H1 (cell line): ENCODE results near the gene RALGAPB. TPM values are rescaled to one million over a fixed set of nuclear protein-coding genes. Genes with fewer than 3 reads are reported as not detected.

Experiments used
- CTCF ChIA-PET: fragments of 300-600 bp; sonication (Branson Sonifier 250); formaldehyde crosslinking; loops from one replicate; lab custom pipeline; 2021; ENCODE audit not compliant: partially characterized antibody; lab: Charles Lee
- POLR2A ChIA-PET: fragments of 300-600 bp; sonication (Branson Sonifier 250); formaldehyde crosslinking; loops from one replicate; lab custom pipeline; 2021; ENCODE audit warnings: inconsistent platforms; ENCODE audit not compliant: partially characterized antibody; lab: Charles Lee
- DNase-seq, 2 experiments: peaks; one replicate each; pipeline versions ENCODE4 v3.0.0 to v3.0.0-alpha.2; 2010 to 2022; ENCODE audit warnings: low spot score in 2 of 2, low read depth in 1 of 2, mixed read lengths in 1 of 2
- FAIRE-seq: peaks from 2 replicates; lab custom pipeline; 2011; peaks lifted over from hg19 to GRCh38; lab: Jason Lieb, UNC
- H2AFZ ChIP-seq: 2 replicates; pipeline ENCODE4 v1.8.1; 2012; ENCODE audit warnings: low read length, inconsistent platforms
- H2AK5ac ChIP-seq: 2 replicates; pipeline ENCODE4 v1.6.1; 2013; ENCODE audit warnings: low read depth, low read length
- H2BK120ac ChIP-seq: replicated peaks from 2 replicates; pipeline ENCODE3; 2013; ENCODE audit warnings: low read depth, low read length, inconsistent platforms
- H2BK12ac ChIP-seq: 2 replicates; pipeline ENCODE4 v1.6.1; 2013; ENCODE audit warnings: low read depth, low read length
- H2BK15ac ChIP-seq: 2 replicates; pipeline ENCODE4 v1.6.1; 2013; ENCODE audit warnings: low read length
- H2BK20ac ChIP-seq: 2 replicates; pipeline ENCODE4 v1.6.1; 2013; ENCODE audit warnings: low read length
- H2BK5ac ChIP-seq: 2 replicates; pipeline ENCODE4 v1.6.1; 2013; ENCODE audit warnings: low read depth, low read length
- H3K14ac ChIP-seq: 2 replicates; pipeline ENCODE4 v1.6.1; 2013; ENCODE audit warnings: inconsistent platforms; ENCODE audit not compliant: insufficient read length
- H3K18ac ChIP-seq: 2 replicates; pipeline ENCODE4 v1.6.1; 2013; ENCODE audit warnings: low read length; ENCODE audit errors: extremely low read depth
- H3K23ac ChIP-seq: 2 replicates; pipeline ENCODE4 v1.6.1; 2013; ENCODE audit warnings: inconsistent platforms; ENCODE audit not compliant: insufficient read length
- H3K23me2 ChIP-seq: 2 replicates; pipeline ENCODE4 v1.6.1; 2013; ENCODE audit warnings: low read depth, low read length
- H3K27ac ChIP-seq: 2 replicates; pipeline ENCODE4 v1.6.1; 2011; ENCODE audit warnings: low read depth, low read length, inconsistent platforms
- H3K27me3 ChIP-seq, 4 experiments: replicated peaks in 1 of 4; 1 replicate in 1 of 4; 2 replicates in 3 of 4; pipeline versions ENCODE4 v1.6.1 to v1.8.1; 2011 to 2013; ENCODE audit warnings: low read length in 3 of 4, mild to moderate bottlenecking in 3 of 4, inconsistent platforms in 2 of 4, mixed read lengths in 2 of 4, moderate library complexity in 1 of 4; ENCODE audit not compliant: control insufficient read depth in 3 of 4, insufficient read depth in 3 of 4; ENCODE audit errors: extremely low read depth in 1 of 4
- H3K36me3 ChIP-seq, 4 experiments: 2 replicates each; pipeline versions ENCODE4 v1.6.1 to v1.8.1; 2011 to 2013; ENCODE audit warnings: mild to moderate bottlenecking in 4 of 4, low read length in 3 of 4, moderate library complexity in 2 of 4, control low read depth in 1 of 4, inconsistent platforms in 1 of 4; ENCODE audit not compliant: insufficient read depth in 4 of 4, control insufficient read depth in 2 of 4
- H3K4ac ChIP-seq: replicated peaks from 2 replicates; pipeline ENCODE3; 2013; ENCODE audit warnings: low read length, low read depth, mixed read lengths, inconsistent platforms; ENCODE audit not compliant: insufficient read length
- H3K4me1 ChIP-seq, 4 experiments: replicated peaks in 1 of 4; 1 replicate in 1 of 4; 2 replicates in 3 of 4; pipeline versions ENCODE4 v1.6.1 to v1.8.1; 2011 to 2013; ENCODE audit warnings: low read length in 3 of 4, inconsistent platforms in 2 of 4, mixed read lengths in 1 of 4; ENCODE audit not compliant: insufficient read depth in 4 of 4, control insufficient read depth in 3 of 4
- H3K4me2 ChIP-seq, 2 experiments: 2 replicates each; pipeline versions ENCODE4 v1.6.1 to v1.8.1; 2011 to 2013; ENCODE audit warnings: low read depth in 2 of 2, low read length in 2 of 2, control low read depth in 1 of 2, inconsistent platforms in 1 of 2, mild to moderate bottlenecking in 1 of 2; ENCODE audit not compliant: insufficient read depth in 1 of 2
- H3K4me3 ChIP-seq, 4 experiments: fragments of 200-600, 300-600 bp in 1 of 4; sonication (generic), shearing (Covaris generic), sonication (Bioruptor Twin) in 1 of 4; 2 replicates each; pipeline versions ENCODE4 v1.5.1 to v1.8.1; 2011 to 2016; ENCODE audit warnings: low read length in 4 of 4, low read depth in 3 of 4, control low read depth in 2 of 4, inconsistent platforms in 2 of 4, mild to moderate bottlenecking in 2 of 4, mixed read lengths in 1 of 4, moderate library complexity in 1 of 4; ENCODE audit not compliant: insufficient read depth in 2 of 4; ENCODE audit errors: extremely low read depth in 1 of 4
- H3K56ac ChIP-seq: replicated peaks from 2 replicates; pipeline ENCODE3; 2013; ENCODE audit warnings: low read depth, mild to moderate bottlenecking, mixed read lengths, low read length, inconsistent platforms; ENCODE audit not compliant: insufficient read length
- H3K79me1 ChIP-seq: 2 replicates; pipeline ENCODE4 v1.6.1; 2013; ENCODE audit warnings: low read depth, low read length, control low read depth
- H3K79me2 ChIP-seq, 2 experiments: 2 replicates each; pipeline versions ENCODE4 v1.6.1 to v1.8.1; 2012 to 2013; ENCODE audit warnings: low read length in 2 of 2, mild to moderate bottlenecking in 2 of 2, inconsistent platforms in 1 of 2; ENCODE audit not compliant: insufficient read depth in 2 of 2, control insufficient read depth in 1 of 2
- H3K9ac ChIP-seq, 4 experiments: replicated peaks in 1 of 4; 1 replicate in 1 of 4; 2 replicates in 3 of 4; pipeline versions ENCODE4 v1.6.1 to v1.8.1; 2011 to 2013; ENCODE audit warnings: low read depth in 3 of 4, low read length in 3 of 4, control low read depth in 2 of 4, mild to moderate bottlenecking in 2 of 4, moderate library complexity in 2 of 4, inconsistent platforms in 1 of 4; ENCODE audit errors: extremely low read depth in 1 of 4
- H3K9me3 ChIP-seq, 2 experiments: 2 replicates each; pipeline versions ENCODE4 v1.6.1 to v1.8.1; 2012 to 2013; ENCODE audit warnings: mild to moderate bottlenecking in 2 of 2, moderate library complexity in 2 of 2, control low read depth in 1 of 2, inconsistent platforms in 1 of 2, low read depth in 1 of 2, low read length in 1 of 2, mixed read lengths in 1 of 2; ENCODE audit not compliant: insufficient read depth in 2 of 2
- H4K20me1 ChIP-seq, 2 experiments: replicated peaks in 1 of 2; 2 replicates each; pipeline versions ENCODE3 to v1.8.1; 2011 to 2013; ENCODE audit warnings: inconsistent platforms in 2 of 2, low read length in 2 of 2, mild to moderate bottlenecking in 1 of 2; ENCODE audit not compliant: insufficient read depth in 2 of 2, control insufficient read depth in 1 of 2
- H4K5ac ChIP-seq: 2 replicates; pipeline ENCODE4 v1.6.1; 2013; ENCODE audit warnings: low read length, low read depth, mixed read lengths, inconsistent platforms; ENCODE audit not compliant: insufficient read length
- H4K8ac ChIP-seq: 2 replicates; pipeline ENCODE4 v1.8.0; 2013; ENCODE audit warnings: mild to moderate bottlenecking, moderate library complexity, low read length, inconsistent platforms; ENCODE audit not compliant: insufficient read depth; ENCODE audit errors: extremely low read depth
- H4K91ac ChIP-seq: replicated peaks from 2 replicates; pipeline ENCODE3; 2013; ENCODE audit warnings: low read length, mixed read lengths, inconsistent platforms; ENCODE audit not compliant: insufficient read length
- BRCA1 ChIP-seq: IDR thresholded peaks from 2 replicates; pipeline ENCODE4 v1.6.1; 2012; ENCODE audit warnings: low read depth, low read length, improper control_type of control experiment
- CTBP2 ChIP-seq: IDR thresholded peaks from 2 replicates; pipeline ENCODE4 v1.7.0; 2011; ENCODE audit warnings: borderline replicate concordance, mild to moderate bottlenecking, moderate library complexity, mixed read lengths, low read length; ENCODE audit not compliant: insufficient read depth, insufficient read length
- KDM4A ChIP-seq: IDR thresholded peaks from one replicate; pipeline ENCODE4 v1.7.1; 2012; ENCODE audit warnings: low read depth, mild to moderate bottlenecking, moderate library complexity, low read length, inconsistent platforms; ENCODE audit not compliant: severe bottlenecking
- NANOG ChIP-seq: IDR thresholded peaks from 2 replicates; pipeline ENCODE4 v1.6.1; 2011; ENCODE audit warnings: low read length, low read depth, mild to moderate bottlenecking, inconsistent platforms; ENCODE audit not compliant: insufficient read depth, poor library complexity, severe bottlenecking
- POU5F1 ChIP-seq: IDR thresholded peaks from 2 replicates; pipeline ENCODE4 v1.6.1; 2011; ENCODE audit warnings: low read depth, mild to moderate bottlenecking, low read length, moderate library complexity
- RNF2 ChIP-seq: fragments of 200-900, 300-1000 bp; sonication (generic); IDR thresholded peaks from 2 replicates; pipeline ENCODE4 v1.7.1; 2016; ENCODE audit warnings: borderline replicate concordance, low read depth, mild to moderate bottlenecking, antibody characterized with exemption, low read length; ENCODE audit not compliant: poor library complexity, severe bottlenecking; ENCODE audit errors: missing control alignments
- RXRA ChIP-seq: IDR thresholded peaks from 2 replicates; pipeline ENCODE4 v1.6.1; 2011; ENCODE audit warnings: low read depth, mild to moderate bottlenecking, low read length, moderate library complexity; ENCODE audit not compliant: insufficient read depth
- SRF ChIP-seq: IDR thresholded peaks from 2 replicates; pipeline ENCODE4 v1.6.1; 2011; ENCODE audit warnings: mild to moderate bottlenecking, low read depth, low read length, moderate library complexity
- TAF1 ChIP-seq: IDR thresholded peaks from 2 replicates; pipeline ENCODE4 v1.6.1; 2011; ENCODE audit warnings: mild to moderate bottlenecking, low read depth, low read length
- TAF7 ChIP-seq: optimal IDR thresholded peaks from 2 replicates; pipeline ENCODE3; 2011; ENCODE audit warnings: low read depth, mild to moderate bottlenecking, inconsistent platforms, low read length, moderate library complexity, borderline replicate concordance
- TBP ChIP-seq: IDR thresholded peaks from 2 replicates; pipeline ENCODE4 v1.6.1; 2011; ENCODE audit warnings: low read depth, low read length, improper control_type of control experiment
- WGBS, 2 experiments: shearing (Covaris generic) in 1 of 2; methylation state at CpG; one replicate each; pipeline versions ENCODE4 v1.1.6 to v1.1.7; 2013 to 2015; ENCODE audit warnings: low lambda C conversion rate in 2 of 2, mixed read lengths in 2 of 2, inconsistent platforms in 1 of 2, low coverage in 1 of 2, missing lambda C conversion rate in 1 of 2; ENCODE audit not compliant: insufficient replicate concordance in 2 of 2, insufficient coverage in 1 of 2, insufficient read length in 1 of 2; ENCODE audit errors: extremely low coverage in 1 of 2, missing lambda C conversion rate in 1 of 2; 5-methylcytosine and 5-hydroxymethylcytosine counted together
- polyA plus RNA-seq, 7 experiments: library from polyadenylated mRNA; depleted of rRNA in 3 of 7; stranded (reverse) in 5 of 7; unstranded in 2 of 7; fragments of >200 nt in 5 of 7; fragments of 200-250 nt in 2 of 7; gene quantifications; 1 replicate in 5 of 7; 2 replicates in 1 of 7; 4 replicates in 1 of 7; pipeline versions ENCODE4 v1.2.1 to v1.2.3, GENCODE V29; 2011 to 2013; ENCODE audit warnings: missing spikeins in 2 of 7, mixed read lengths in 2 of 7
- total RNA-seq: library from RNA; stranded (reverse); fragmentation: NEBNext Ultra II Directional; extraction: Animal tissue kit (Norgen Biotek cat#: 25700); gene quantifications from 2 replicates; pipeline ENCODE4 v1.2.1, GENCODE V29; 2021

The RALGAPB gene
- total and polyA plus RNA-seq, 2 of the 8 experiments (the other 6 are each of a cell fraction or from before 2014, with no cell fraction given): 10.6 to 35.1 TPM

GRCh38 chr20:38569747-38570525 is 97.3 kb downstream of the RALGAPB start:
- Histone ChIP-seq H4K5ac (no peak overlapping the region), H3K4ac (no peak overlapping the region), H2BK20ac (no peak overlapping the region), H3K9ac (peak overlapping the region in 1 of 4 experiments; percentile 49; a peak in 1 of 7 replicates), H3K14ac (no peak overlapping the region), H2BK120ac (no peak overlapping the region), H4K20me1 (no peaks in the 10 kb centered on the region), H2BK15ac (no peak overlapping the region), H2BK12ac (no peak overlapping the region), H2BK5ac (no peak overlapping the region), H3K27me3 (no peaks in the 10 kb centered on the region), H2AFZ (no peak overlapping the region), H3K4me3 (no peak overlapping the region), H3K23me2 (no peaks in the 10 kb centered on the region), H3K23ac (no peak overlapping the region), H3K56ac (no peak overlapping the region), H3K36me3 (peaks cover 0 to 25% (median 11%) of the 10 kb centered on the region in 4 experiments; a peak in 5 of 8 replicates), H2AK5ac (no peak overlapping the region), H4K91ac (no peak overlapping the region), H3K79me2 (no peaks in the 10 kb centered on the region), H4K8ac (no peak overlapping the region), H3K79me1 (no peaks in the 10 kb centered on the region), H3K9me3 (no peaks in the 10 kb centered on the region), H3K27ac (no peak overlapping the region), H3K18ac (no peak overlapping the region), H3K4me2 (no peak overlapping the region), H3K4me1 (no peaks in the 10 kb centered on the region)
- DNase-seq: no peak
- CTCF ChIA-PET: interaction anchor here (1.1 to 1.5 kb wide), 4 partner anchors 10 to 21 kb away, joined by 3 to 5 read pairs (median 4); partner anchors contain the start of gene ADIG
- POLR2A ChIA-PET: no interaction called here
- WGBS, 2 experiments: 79% methylated on average over 5 of the region's 5 CpGs; no CpG with 5 or more reads in 1 of the 2 experiments
- FAIRE-seq: no peak
- TF ChIP-seq CTBP2 (no peak), NANOG (no peak), RXRA (no peak), RNF2 (no peak), SRF (no peak), BRCA1 (no peak), TAF1 (no peak), TBP (no peak), KDM4A (no peak), TAF7 (no peak), POU5F1 (no peak)
